Measurements from ENCODE around the gene ZNF680.
A peak's percentile ranks its signal among the peaks of the same experiment; 100 is the strongest.
"Not testable (repeated sequence)": the region's sequence is repeated elsewhere in the genome, so short reads cannot be mapped to it uniquely, and the experiment has no call there.

The ZNF680 gene

DNA sequence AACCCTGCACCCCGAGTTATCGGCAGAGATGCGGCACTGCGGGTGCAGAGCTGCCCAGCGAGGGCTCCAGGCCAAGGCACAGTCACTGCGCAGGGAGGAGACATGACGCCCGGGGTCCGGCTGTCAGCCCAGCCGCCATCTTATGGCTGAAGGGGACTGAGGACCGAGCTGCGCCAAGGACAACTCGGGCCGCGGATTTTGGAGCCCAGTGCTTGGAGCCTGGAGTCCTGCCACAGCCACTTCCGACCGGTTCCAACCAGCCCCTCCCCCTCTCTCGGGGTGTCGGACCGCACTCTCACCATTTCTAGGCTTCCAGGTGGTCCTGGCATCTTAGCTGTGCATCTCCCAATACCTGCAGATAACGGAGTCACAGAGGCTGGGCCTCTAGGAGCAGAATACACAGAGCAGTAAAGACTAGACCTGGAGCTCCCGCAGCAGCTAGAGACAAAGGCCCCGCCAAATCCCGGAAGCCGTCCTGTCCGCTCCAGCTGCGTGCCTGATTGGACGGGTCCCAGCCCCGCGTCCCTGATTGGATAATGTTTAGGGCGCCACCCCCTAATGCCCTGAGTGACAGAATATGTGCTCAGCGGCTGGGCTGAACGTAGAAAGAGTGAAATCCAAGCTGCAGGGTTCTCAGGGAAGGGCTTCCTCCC is at the start of gene ZNF680:
TSS of gene ZNF680 (minus strand) at position 446 of the 653 bp plus-strand sequence. CDS start at position 329, 117 bp downstream.
- Mint-ChIP-seq H3K36me3 (ENCODE audit: low read depth) (peaks cover 28% of the 10 kb centered on the region), H3K27ac (peak within 1 kb of the TSS; percentile 96), H3K4me3 (peak within 1 kb of the TSS; percentile 100), H3K4me1 (ENCODE audit: low read depth) (peaks cover 36% of the 10 kb centered on the region), H3K27me3 (no peaks in the 10 kb centered on the region), H3K9me3 (no peaks in the 10 kb centered on the region)

- H3K36me3 Mint-ChIP-seq (ENCODE audit: low read depth) = no peaks in the 10 kb centered on the region
- H3K4me1 Mint-ChIP-seq (ENCODE audit: low read depth) = no peaks in the 10 kb centered on the region
- H3K27ac Mint-ChIP-seq = no peak overlapping the region
- no peaks in the 10 kb centered on the region for H3K27me3 Mint-ChIP-seq
- H3K4me3 Mint-ChIP-seq = no peak overlapping the region
- H3K9me3 Mint-ChIP-seq = no peaks in the 10 kb centered on the region
Observed at GRCh38 chr7:64612452-64612851, 49.6 kb upstream of the ZNF680 start.

DNA sequence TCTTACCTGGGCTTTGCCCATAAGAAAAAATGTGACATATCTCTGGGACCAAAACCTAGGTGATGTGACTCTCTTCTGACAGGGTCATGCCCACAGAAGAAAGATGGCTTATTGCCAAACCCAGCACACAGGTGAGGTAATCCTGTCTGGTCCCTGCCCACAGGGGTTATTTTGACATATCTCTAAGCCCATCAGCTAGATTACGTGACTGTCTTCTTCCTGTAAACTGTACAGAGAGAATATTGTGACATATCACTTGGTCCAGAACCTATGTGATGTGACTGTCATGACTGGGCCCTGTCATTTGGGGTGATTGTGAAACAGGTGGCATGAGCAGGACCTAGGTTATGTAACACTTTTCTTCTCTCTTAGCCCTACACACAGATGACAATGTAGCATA is 48.8 kb upstream of the ZNF680 start:
- H3K4me3 Mint-ChIP-seq = no peak overlapping the region
- no peak overlapping the region for H3K27ac Mint-ChIP-seq
- H3K27me3 Mint-ChIP-seq = no peaks in the 10 kb centered on the region
- H3K36me3 Mint-ChIP-seq (ENCODE audit: low read depth) = no peaks in the 10 kb centered on the region
- no peaks in the 10 kb centered on the region for H3K4me1 Mint-ChIP-seq (ENCODE audit: low read depth)
- H3K9me3 Mint-ChIP-seq = no peaks in the 10 kb centered on the region

DNA sequence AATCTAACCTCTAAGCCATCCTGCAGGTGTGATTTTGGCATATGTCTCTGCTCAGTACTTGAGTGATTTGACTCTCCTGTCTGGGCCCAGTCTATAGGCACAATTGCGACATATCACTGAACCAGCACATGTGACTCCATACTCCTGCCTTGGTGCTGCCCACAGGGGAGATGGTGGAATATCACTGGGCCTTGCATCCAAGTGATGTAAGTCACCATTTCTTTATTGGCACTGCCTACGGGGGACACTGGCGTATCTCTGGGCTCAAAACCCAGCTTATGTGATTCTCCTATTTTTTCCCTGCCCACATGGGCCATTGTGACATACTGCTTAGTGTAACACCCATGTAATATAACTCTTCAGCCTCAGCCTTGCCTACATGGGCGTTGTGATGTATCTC is 48.1 kb upstream of the ZNF680 start:
- no peak overlapping the region for H3K4me3 Mint-ChIP-seq
- H3K9me3 Mint-ChIP-seq = no peaks in the 10 kb centered on the region
- H3K27me3 Mint-ChIP-seq = no peaks in the 10 kb centered on the region
- H3K36me3 Mint-ChIP-seq (ENCODE audit: low read depth) = no peaks in the 10 kb centered on the region
- no peaks in the 10 kb centered on the region for H3K4me1 Mint-ChIP-seq (ENCODE audit: low read depth)
- H3K27ac Mint-ChIP-seq = no peak overlapping the region

GRCh38 chr7:64608116-64608910 is 45.4 kb upstream of the ZNF680 start:
- H3K9me3 Mint-ChIP-seq = no peaks in the 10 kb centered on the region
- H3K27ac Mint-ChIP-seq = no peak overlapping the region
- no peaks in the 10 kb centered on the region for H3K4me1 Mint-ChIP-seq (ENCODE audit: low read depth)
- H3K27me3 Mint-ChIP-seq = no peaks in the 10 kb centered on the region
- no peaks in the 10 kb centered on the region for H3K36me3 Mint-ChIP-seq (ENCODE audit: low read depth)
- H3K4me3 Mint-ChIP-seq = no peak overlapping the region

DNA sequence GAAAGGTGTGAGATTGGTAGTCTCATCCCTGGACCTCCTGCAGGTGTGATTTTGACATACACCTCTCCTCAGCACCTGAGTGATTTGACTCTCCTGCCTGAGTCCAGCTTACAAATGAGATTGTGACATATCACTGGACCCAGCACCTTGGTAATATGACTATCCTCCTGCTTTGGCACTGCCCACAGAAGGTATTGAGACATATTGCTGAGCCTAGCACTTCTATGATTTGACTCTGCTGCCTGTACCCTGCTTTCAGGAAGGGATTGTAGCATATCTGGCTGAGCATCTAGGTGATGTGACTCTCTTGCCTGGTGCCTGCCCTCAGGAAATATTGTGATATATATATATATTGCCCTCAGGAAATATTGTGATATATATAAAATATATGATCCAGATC is 43.5 kb upstream of the ZNF680 start:
- Mint-ChIP-seq H3K9me3 (no peaks in the 10 kb centered on the region), H3K36me3 (ENCODE audit: low read depth) (no peaks in the 10 kb centered on the region), H3K27ac (no peak overlapping the region), H3K4me3 (no peak overlapping the region), H3K4me1 (ENCODE audit: low read depth) (no peaks in the 10 kb centered on the region), H3K27me3 (no peaks in the 10 kb centered on the region)

- H3K27ac Mint-ChIP-seq = no peak overlapping the region
- no peak overlapping the region for H3K4me3 Mint-ChIP-seq
- no peaks in the 10 kb centered on the region for H3K9me3 Mint-ChIP-seq
- no peaks in the 10 kb centered on the region for H3K27me3 Mint-ChIP-seq
- H3K4me1 Mint-ChIP-seq (ENCODE audit: low read depth) = no peaks in the 10 kb centered on the region
- H3K36me3 Mint-ChIP-seq (ENCODE audit: low read depth) = no peaks in the 10 kb centered on the region
Observed at GRCh38 chr7:64603271-64603670, 40.4 kb upstream of the ZNF680 start.

DNA sequence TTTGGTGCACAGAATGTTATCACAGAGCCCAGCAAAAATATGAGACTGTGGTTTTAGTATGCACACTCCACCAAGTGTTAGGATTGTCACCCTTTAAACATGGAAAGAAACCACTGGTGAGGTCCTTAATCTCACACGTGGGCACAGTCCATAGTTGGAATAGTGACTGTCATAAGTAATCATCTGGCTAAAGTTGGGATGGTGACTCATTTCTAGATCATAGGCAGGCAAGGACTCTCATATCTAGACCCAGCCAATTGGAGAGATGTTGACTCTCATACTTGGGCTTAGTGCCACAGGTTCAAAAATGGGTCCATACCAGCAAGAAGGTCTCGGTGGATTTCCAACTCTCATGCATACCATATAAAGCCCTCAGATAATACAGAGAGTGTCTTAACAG is 39.6 kb upstream of the ZNF680 start:
- no peaks in the 10 kb centered on the region for H3K36me3 Mint-ChIP-seq (ENCODE audit: low read depth)
- no peaks in the 10 kb centered on the region for H3K27me3 Mint-ChIP-seq
- no peaks in the 10 kb centered on the region for H3K9me3 Mint-ChIP-seq
- no peak overlapping the region for H3K4me3 Mint-ChIP-seq
- no peaks in the 10 kb centered on the region for H3K4me1 Mint-ChIP-seq (ENCODE audit: low read depth)
- no peak overlapping the region for H3K27ac Mint-ChIP-seq

DNA sequence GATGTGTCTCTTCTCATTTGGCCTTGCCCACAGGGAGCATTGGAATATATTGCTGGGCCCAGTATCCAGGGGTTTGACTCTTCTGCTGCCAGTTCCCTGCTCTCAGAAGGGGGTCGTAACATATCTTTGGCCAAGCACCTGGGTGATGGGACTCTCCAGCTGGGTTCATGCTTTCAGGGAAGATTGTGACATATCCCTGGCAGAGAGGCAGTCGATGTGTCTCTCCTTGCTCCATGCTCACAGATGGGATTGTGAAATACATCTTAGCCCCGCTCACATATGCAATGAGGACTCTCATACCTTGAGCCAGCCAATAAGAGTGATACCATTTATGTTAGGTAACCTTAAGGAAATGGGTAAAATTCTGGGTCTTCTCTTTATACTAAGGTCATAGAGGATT is 39.2 kb upstream of the ZNF680 start:
- Mint-ChIP-seq H3K27ac (no peak overlapping the region), H3K4me1 (ENCODE audit: low read depth) (no peaks in the 10 kb centered on the region), H3K4me3 (no peak overlapping the region), H3K27me3 (no peaks in the 10 kb centered on the region), H3K36me3 (ENCODE audit: low read depth) (no peaks in the 10 kb centered on the region), H3K9me3 (no peaks in the 10 kb centered on the region)

DNA sequence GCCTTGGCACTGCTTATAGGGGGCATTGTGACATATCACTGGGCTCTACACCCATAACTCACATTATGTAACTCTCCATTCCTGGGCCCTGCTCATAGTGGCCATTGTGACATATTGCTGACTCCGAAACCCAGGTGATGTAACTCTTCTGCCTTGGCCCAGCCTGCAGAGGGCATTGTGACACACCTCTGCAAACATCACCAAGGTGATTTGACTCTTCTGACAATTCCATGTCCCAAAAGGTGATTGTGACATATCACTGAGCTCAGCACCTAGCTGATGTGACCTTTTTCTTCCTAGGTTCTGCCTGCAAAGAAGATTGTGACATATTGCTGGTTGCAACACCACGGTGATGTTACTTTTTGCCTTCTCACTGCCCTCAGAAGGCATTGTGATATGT is 36.5 kb upstream of the ZNF680 start:
- Mint-ChIP-seq H3K36me3 (ENCODE audit: low read depth) (no peaks in the 10 kb centered on the region), H3K9me3 (no peaks in the 10 kb centered on the region), H3K27ac (no peak overlapping the region), H3K27me3 (no peaks in the 10 kb centered on the region), H3K4me1 (ENCODE audit: low read depth) (no peaks in the 10 kb centered on the region), H3K4me3 (no peak overlapping the region)

- no peaks in the 10 kb centered on the region for H3K9me3 Mint-ChIP-seq
- H3K4me3 Mint-ChIP-seq = no peak overlapping the region
- no peaks in the 10 kb centered on the region for H3K4me1 Mint-ChIP-seq (ENCODE audit: low read depth)
- no peaks in the 10 kb centered on the region for H3K27me3 Mint-ChIP-seq
- no peaks in the 10 kb centered on the region for H3K36me3 Mint-ChIP-seq (ENCODE audit: low read depth)
- no peak overlapping the region for H3K27ac Mint-ChIP-seq
Observed at GRCh38 chr7:64590971-64591370, 28.1 kb upstream of the ZNF680 start.

GRCh38 chr7:64581926-64582894 is 19.3 kb upstream of the ZNF680 start:
- Mint-ChIP-seq H3K27me3 (no peaks in the 10 kb centered on the region), H3K9me3 (no peaks in the 10 kb centered on the region)

DNA sequence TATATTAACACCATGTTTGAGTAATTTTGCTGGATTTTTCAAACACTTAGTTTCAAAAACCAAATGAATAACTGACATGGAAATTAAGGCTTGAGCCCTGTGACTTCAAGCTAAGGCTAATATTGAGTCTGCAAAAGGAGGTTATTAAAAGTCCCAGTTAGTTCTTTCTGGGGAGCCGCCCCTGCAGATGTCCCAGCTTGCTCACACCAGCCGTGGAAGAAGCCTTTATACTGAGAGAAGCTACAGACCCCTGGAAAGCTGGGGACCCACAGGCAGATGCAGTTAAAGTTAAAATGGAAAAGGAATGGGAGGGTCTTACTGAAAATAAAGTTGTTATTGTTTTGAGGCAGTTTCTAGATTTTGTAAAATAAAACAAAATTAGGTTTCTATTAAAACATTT is 18.5 kb upstream of the ZNF680 start:
- Mint-ChIP-seq H3K4me3 (no peak overlapping the region), H3K27ac (no peak overlapping the region), H3K36me3 (ENCODE audit: low read depth) (no peaks in the 10 kb centered on the region), H3K27me3 (peaks cover under 1% of the 10 kb centered on the region), H3K9me3 (no peaks in the 10 kb centered on the region), H3K4me1 (ENCODE audit: low read depth) (no peaks in the 10 kb centered on the region)

More at GRCh38 chr7:64581926-64582894, 19.3 kb upstream of the ZNF680 start:
- no peaks in the 10 kb centered on the region for H3K36me3 Mint-ChIP-seq (ENCODE audit: low read depth)
- no peak overlapping the region for H3K4me3 Mint-ChIP-seq
- H3K4me1 Mint-ChIP-seq (ENCODE audit: low read depth) = no peaks in the 10 kb centered on the region
- H3K27ac Mint-ChIP-seq = no peak overlapping the region

GRCh38 chr7:64574540-64575099 is 11.7 kb upstream of the ZNF680 start:
- Mint-ChIP-seq H3K27me3 (peaks cover 18% of the 10 kb centered on the region), H3K36me3 (ENCODE audit: low read depth) (no peaks in the 10 kb centered on the region), H3K4me1 (ENCODE audit: low read depth) (peaks cover 6% of the 10 kb centered on the region), H3K9me3 (no peaks in the 10 kb centered on the region), H3K27ac (no peak overlapping the region), H3K4me3 (no peak overlapping the region)

GRCh38 chr7:64570284-64570605 is 7.4 kb upstream of the ZNF680 start:
- not testable (repeated sequence) for H3K36me3 Mint-ChIP-seq (ENCODE audit: low read depth)
- Mint-ChIP-seq H3K27me3 (peaks cover 22% of the 10 kb centered on the region), H3K27ac (peak overlapping the region; percentile 83)

More at GRCh38 chr7:64570284-64570605, 7.4 kb upstream of the ZNF680 start:
- H3K4me3 Mint-ChIP-seq = peak overlapping the region; percentile 79
- H3K4me1 Mint-ChIP-seq (ENCODE audit: low read depth) = peaks cover 11% of the 10 kb centered on the region
- H3K9me3 Mint-ChIP-seq = not testable (repeated sequence)

All from stimulated activated naive CD8-positive, alpha-beta T cell treated with anti-CD3 and anti-CD28 coated beads, Interleukin-15, Interleukin-2, amounts not matched to agents 100 ng/mL and 50 ng/mL, for 24 hours (primary cell).